HEK293T (cell line): Measurements from ENCODE around the gene SLC1A1.

Experiments used
- CTCF ChIA-PET: fragments of 350-600 bp; formaldehyde crosslinking; extraction: SDS; loops from one replicate; lab custom pipeline; 2021; ENCODE audit warnings: antibody characterized with exemption, inconsistent platforms; lab: Yijun Ruan, JAX
- POLR2A ChIA-PET: fragments of 350-600 bp; formaldehyde crosslinking; extraction: SDS; loops from one replicate; lab custom pipeline; 2020; ENCODE audit warnings: antibody characterized with exemption, inconsistent platforms; lab: Yijun Ruan, JAX
- DNase-seq: peaks from one replicate; pipeline ENCODE4 v3.0.0; 2012; ENCODE audit warnings: mixed read lengths; ENCODE audit errors: extremely low spot score
- ARNT ChIP-seq: fragments of 450-650 bp; IDR thresholded peaks from 2 replicates; pipeline ENCODE4 v1.6.1; 2017; ENCODE audit warnings: mild to moderate bottlenecking
- BHLHE40 ChIP-seq: fragments of 450-650 bp; IDR thresholded peaks from 2 replicates; pipeline ENCODE4 v1.6.1; 2016; ENCODE audit warnings: mild to moderate bottlenecking, moderate library complexity, borderline replicate concordance
- CTBP1 ChIP-seq: fragments of 450-650 bp; IDR thresholded peaks from 2 replicates; pipeline ENCODE4 v1.6.1; 2016; ENCODE audit warnings: borderline replicate concordance
- ELF4 ChIP-seq: fragments of 450-650 bp; IDR thresholded peaks from 2 replicates; pipeline ENCODE4 v1.6.1; 2017; ENCODE audit warnings: antibody characterized with exemption
- FOXA1 ChIP-seq: fragments of 450-650 bp; IDR thresholded peaks from 2 replicates; pipeline ENCODE4 v1.6.1; 2016; ENCODE audit warnings: mild to moderate bottlenecking
- FOXK2 ChIP-seq: fragments of 450-650 bp; IDR thresholded peaks from 2 replicates; pipeline ENCODE4 v1.6.1; 2016; ENCODE audit warnings: mild to moderate bottlenecking
- FOXM1 ChIP-seq: fragments of 450-650 bp; IDR thresholded peaks from 2 replicates; pipeline ENCODE4 v1.6.1; 2017; ENCODE audit warnings: mild to moderate bottlenecking, borderline replicate concordance
- HDGF ChIP-seq: fragments of 450-650 bp; IDR thresholded peaks from 2 replicates; pipeline ENCODE4 v1.6.1; 2017; ENCODE audit warnings: antibody characterized with exemption, borderline replicate concordance
- L3MBTL2 ChIP-seq: fragments of 450-650 bp; conservative IDR thresholded peaks from 2 replicates; pipeline ENCODE4 v1.6.1; 2016; ENCODE audit warnings: mild to moderate bottlenecking
- LEF1 ChIP-seq: fragments of 450-650 bp; IDR thresholded peaks from 2 replicates; pipeline ENCODE4 v1.6.1; 2017; ENCODE audit warnings: mild to moderate bottlenecking, borderline replicate concordance
- NFRKB ChIP-seq: fragments of 450-650 bp; IDR thresholded peaks from 2 replicates; pipeline ENCODE4 v1.6.1; 2016; ENCODE audit warnings: mild to moderate bottlenecking, moderate library complexity
- SP1 ChIP-seq: fragments of 450-650 bp; IDR thresholded peaks from 2 replicates; pipeline ENCODE4 v1.6.1; 2017
- SUZ12 ChIP-seq: fragments of 450-650 bp; IDR thresholded peaks from 2 replicates; pipeline ENCODE4 v1.6.1; 2016; ENCODE audit warnings: mild to moderate bottlenecking
- TARDBP ChIP-seq: fragments of 450-650 bp; IDR thresholded peaks from 2 replicates; pipeline ENCODE4 v1.6.1; 2016
- ZNF384 ChIP-seq: fragments of 450-650 bp; IDR thresholded peaks from 2 replicates; pipeline ENCODE4 v1.6.1; 2016
- TF ChIP-seq, protein P1 (sequence below): fragments of 450-650 bp; IDR thresholded peaks from 2 replicates; pipeline ENCODE4 v1.6.1; 2016

The SLC1A1 gene

GRCh38 chr9:4558371-4558998 is 68.2 kb downstream of the SLC1A1 start:
- no peak for DNase-seq
- no peak for TF ChIP-seq ELF4
- TF ChIP-seq CTBP1, result no peak
- no peak for TF ChIP-seq L3MBTL2
- TF ChIP-seq FOXK2, result no peak
- TF ChIP-seq, protein P1, sequence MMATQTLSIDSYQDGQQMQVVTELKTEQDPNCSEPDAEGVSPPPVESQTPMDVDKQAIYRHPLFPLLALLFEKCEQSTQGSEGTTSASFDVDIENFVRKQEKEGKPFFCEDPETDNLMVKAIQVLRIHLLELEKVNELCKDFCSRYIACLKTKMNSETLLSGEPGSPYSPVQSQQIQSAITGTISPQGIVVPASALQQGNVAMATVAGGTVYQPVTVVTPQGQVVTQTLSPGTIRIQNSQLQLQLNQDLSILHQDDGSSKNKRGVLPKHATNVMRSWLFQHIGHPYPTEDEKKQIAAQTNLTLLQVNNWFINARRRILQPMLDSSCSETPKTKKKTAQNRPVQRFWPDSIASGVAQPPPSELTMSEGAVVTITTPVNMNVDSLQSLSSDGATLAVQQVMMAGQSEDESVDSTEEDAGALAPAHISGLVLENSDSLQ, result no peak
- TF ChIP-seq ZNF384, result no peak
- no peak for TF ChIP-seq TARDBP
- no peak for TF ChIP-seq BHLHE40
- POLR2A ChIA-PET, result no interaction called here
- CTCF ChIA-PET, result no interaction called here

GRCh38 chr9:4559261-4560182 is 69.3 kb downstream of the SLC1A1 start:
- DNase-seq, result no peak
- TF ChIP-seq HDGF, result no peak
- TF ChIP-seq, protein P1, result no peak
- TF ChIP-seq LEF1, result no peak
- no peak for TF ChIP-seq ELF4
- no peak for TF ChIP-seq SUZ12
- no peak for TF ChIP-seq TARDBP
- no peak for TF ChIP-seq FOXM1
- TF ChIP-seq NFRKB, result no peak
- no peak for TF ChIP-seq L3MBTL2
- TF ChIP-seq CTBP1, result no peak
- TF ChIP-seq BHLHE40, result no peak
- no peak for TF ChIP-seq SP1
- no peak for TF ChIP-seq FOXA1
- no peak for TF ChIP-seq ZNF384
- TF ChIP-seq FOXK2, result no peak
- no peak for TF ChIP-seq ARNT
- ChIA-PET POLR2A (no interaction called here), CTCF (interaction anchor here (0.6 kb wide), 1 partner anchor 135 kb away, joined by 3 read pairs; no protein-coding TSS in a partner anchor)

DNA sequence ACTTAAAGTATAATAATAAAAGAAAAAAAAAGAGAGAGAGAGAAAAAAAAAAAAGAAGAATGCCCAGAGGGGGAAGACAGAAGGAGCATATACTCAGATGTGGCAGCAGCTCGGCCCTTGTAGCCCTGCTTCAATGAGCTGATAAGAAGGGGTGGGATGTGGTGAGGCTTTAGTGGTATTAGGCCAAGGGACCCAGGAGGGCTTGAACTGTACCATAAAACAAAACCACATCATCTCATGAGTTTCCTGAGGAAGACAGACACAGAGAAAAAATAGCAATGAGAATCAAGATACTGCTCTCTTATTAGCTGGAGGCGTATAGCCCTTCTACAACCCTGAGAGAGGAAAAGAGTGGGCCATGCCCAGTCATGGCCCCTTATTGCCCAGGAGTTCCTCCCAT is 72.8 kb downstream of the SLC1A1 start:
- POLR2A ChIA-PET, result no interaction called here
- TF ChIP-seq BHLHE40 (no peak), LEF1 (no peak), ARNT (no peak)
- no peak for DNase-seq
- CTCF ChIA-PET, result no interaction called here

- TF ChIP-seq HDGF, result no peak
- no peak for TF ChIP-seq SUZ12
- TF ChIP-seq ARNT, result no peak
- TF ChIP-seq, protein P1, result no peak
- no peak for TF ChIP-seq ZNF384
- TF ChIP-seq SP1, result no peak
- no peak for TF ChIP-seq L3MBTL2
- no peak for TF ChIP-seq ELF4
- TF ChIP-seq LEF1, result no peak
- TF ChIP-seq TARDBP, result no peak
- no peak for TF ChIP-seq NFRKB
- no peak for TF ChIP-seq CTBP1
- no peak for TF ChIP-seq FOXM1
- POLR2A ChIA-PET, result no interaction called here
- CTCF ChIA-PET, result no interaction called here
- DNase-seq, result no peak
Observed at GRCh38 chr9:4566806-4567205, 76.5 kb downstream of the SLC1A1 start.

DNA sequence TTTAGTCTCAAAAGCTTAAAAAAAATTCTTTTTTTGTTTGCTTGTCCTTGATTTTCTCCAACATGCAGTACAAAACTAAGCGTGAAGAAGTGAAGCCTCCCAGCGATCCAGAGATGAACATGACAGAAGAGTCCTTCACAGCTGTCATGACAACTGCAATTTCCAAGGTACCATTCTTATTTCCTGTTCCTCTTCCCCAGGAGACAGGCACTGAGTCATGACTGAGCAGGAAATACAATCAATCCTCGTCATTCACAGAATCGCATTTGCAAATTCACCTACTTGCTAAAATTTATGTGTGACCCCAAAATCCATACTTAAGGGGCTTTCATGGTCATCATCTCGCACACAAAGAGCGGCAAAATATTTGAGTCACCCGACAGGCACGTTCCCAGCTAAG is 77.3 kb downstream of the SLC1A1 start:
- ChIA-PET CTCF (no interaction called here), POLR2A (no interaction called here)
- DNase-seq, result no peak
- TF ChIP-seq SUZ12 (no peak), BHLHE40 (no peak), FOXM1 (no peak), FOXK2 (no peak), LEF1 (no peak), TARDBP (no peak), ARNT (no peak), L3MBTL2 (no peak), CTBP1 (no peak)
- TF ChIP-seq, protein P1, result no peak
